Measurements from ENCODE around the gene SPPL2C. TPM values are rescaled to one million over a fixed set of nuclear protein-coding genes. Genes with fewer than 3 reads are reported as not detected.
"Not testable (repeated sequence)": the region's sequence is repeated elsewhere in the genome, so short reads cannot be mapped to it uniquely, and the experiment has no call there.

SPPL2C gene
- total RNA-seq, 2 donors from 2014 or later, result 1.5 TPM; not detected in 1

DNA sequence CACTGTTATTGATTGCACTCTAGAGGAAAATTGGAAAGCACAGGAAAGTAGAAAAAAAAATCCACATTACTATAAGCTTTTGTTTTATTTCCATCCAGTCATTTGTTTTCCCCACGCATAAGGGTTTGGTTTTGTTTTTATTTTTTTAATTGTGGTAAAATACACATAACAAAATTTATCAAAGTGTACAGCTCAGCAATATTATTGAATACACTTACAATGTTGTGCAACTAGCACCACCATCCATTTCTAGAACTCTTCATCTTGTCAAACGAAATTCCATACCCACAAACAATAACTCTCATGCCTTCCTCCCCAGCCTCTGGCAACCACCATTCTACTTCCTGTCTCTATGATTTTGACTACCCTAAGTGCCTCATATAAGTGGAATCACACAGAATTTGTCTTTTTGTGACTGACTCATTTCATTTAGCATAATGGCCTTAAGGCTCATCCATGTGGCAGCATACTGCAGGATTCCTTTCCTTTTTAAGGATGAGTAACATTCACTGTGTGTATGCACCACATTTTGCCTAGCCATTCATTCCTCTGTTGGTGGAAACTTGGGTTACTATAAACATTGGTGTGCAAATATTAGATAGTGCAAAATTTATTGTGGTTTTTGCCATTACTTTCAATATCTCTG is 11.1 kb downstream of the SPPL2C start:
- H3K27ac ChIP-seq, result no peak overlapping the region
- H3K4me3 ChIP-seq, result no peak overlapping the region
- no peaks in the 10 kb centered on the region for H3K27me3 ChIP-seq (replicated peaks; ENCODE audit: insufficient read depth)
- intact Hi-C loops (cut with DNase I), result no loop called here
- no peaks in the 10 kb centered on the region for H3K9me3 ChIP-seq
- no peaks in the 10 kb centered on the region for H3K36me3 ChIP-seq
- WGBS, result 69% methylated on average over 2 of the region's 2 CpGs
- TF ChIP-seq, protein P1, sequence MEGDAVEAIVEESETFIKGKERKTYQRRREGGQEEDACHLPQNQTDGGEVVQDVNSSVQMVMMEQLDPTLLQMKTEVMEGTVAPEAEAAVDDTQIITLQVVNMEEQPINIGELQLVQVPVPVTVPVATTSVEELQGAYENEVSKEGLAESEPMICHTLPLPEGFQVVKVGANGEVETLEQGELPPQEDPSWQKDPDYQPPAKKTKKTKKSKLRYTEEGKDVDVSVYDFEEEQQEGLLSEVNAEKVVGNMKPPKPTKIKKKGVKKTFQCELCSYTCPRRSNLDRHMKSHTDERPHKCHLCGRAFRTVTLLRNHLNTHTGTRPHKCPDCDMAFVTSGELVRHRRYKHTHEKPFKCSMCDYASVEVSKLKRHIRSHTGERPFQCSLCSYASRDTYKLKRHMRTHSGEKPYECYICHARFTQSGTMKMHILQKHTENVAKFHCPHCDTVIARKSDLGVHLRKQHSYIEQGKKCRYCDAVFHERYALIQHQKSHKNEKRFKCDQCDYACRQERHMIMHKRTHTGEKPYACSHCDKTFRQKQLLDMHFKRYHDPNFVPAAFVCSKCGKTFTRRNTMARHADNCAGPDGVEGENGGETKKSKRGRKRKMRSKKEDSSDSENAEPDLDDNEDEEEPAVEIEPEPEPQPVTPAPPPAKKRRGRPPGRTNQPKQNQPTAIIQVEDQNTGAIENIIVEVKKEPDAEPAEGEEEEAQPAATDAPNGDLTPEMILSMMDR (IDR thresholded peaks at IDR 0.05), result no peak
- TF ChIP-seq POLR2AphosphoS5 (IDR thresholded peaks at IDR 0.05), result no peak
- TF ChIP-seq POLR2A (IDR thresholded peaks at IDR 0.05), result no peak
- DNase-seq (ENCODE audit: low spot score), result no peak
- H3K4me1 ChIP-seq (replicated peaks), result no peaks in the 10 kb centered on the region

DNA sequence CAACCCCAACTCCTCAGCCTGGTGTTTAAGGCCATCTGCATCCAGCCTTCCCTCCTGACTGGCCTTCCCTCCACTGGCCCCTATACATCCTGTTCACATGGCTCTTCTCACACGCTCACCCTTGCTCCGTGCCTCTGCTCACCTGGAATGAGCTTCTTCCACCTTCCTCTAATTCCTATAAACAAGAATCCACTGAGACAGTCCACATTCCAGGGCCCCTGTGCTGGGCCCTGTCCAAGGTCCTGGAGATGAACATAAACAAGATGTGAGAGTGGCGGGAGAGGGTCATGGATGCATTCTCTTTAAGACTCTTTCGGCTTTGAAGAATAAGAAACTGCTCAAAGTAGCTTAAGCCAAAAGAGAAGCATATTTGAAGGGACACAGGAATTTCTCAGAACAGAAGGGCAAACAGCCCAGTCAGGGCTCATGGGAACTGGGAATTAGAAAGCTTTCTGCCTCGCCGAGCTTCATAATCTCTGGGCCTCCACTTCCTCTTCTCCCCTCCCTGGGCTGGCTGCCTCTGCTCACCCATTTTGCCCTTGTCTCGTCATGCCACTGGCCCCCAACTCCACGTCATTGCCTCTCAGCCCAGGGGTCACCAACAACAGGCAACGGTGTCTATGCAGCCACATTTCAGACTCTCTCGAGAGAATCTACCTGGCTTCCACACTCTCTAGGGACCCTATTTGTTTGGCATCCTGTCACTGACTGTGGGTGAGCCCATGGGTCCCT is 13.5 kb downstream of the SPPL2C start:
- no peaks in the 10 kb centered on the region for H3K27me3 ChIP-seq (replicated peaks; ENCODE audit: insufficient read depth)
- no peak overlapping the region for H3K4me3 ChIP-seq
- no peak for TF ChIP-seq POLR2A (IDR thresholded peaks at IDR 0.05)
- H3K9me3 ChIP-seq, result no peaks in the 10 kb centered on the region
- intact Hi-C loops (cut with DNase I), result no loop called here
- H3K4me1 ChIP-seq (replicated peaks), result no peaks in the 10 kb centered on the region
- H3K36me3 ChIP-seq, result no peaks in the 10 kb centered on the region
- DNase-seq (ENCODE audit: low spot score), result no peak
- WGBS, result 38% methylated on average over 10 of the region's 10 CpGs
- no peak overlapping the region for H3K27ac ChIP-seq

DNA sequence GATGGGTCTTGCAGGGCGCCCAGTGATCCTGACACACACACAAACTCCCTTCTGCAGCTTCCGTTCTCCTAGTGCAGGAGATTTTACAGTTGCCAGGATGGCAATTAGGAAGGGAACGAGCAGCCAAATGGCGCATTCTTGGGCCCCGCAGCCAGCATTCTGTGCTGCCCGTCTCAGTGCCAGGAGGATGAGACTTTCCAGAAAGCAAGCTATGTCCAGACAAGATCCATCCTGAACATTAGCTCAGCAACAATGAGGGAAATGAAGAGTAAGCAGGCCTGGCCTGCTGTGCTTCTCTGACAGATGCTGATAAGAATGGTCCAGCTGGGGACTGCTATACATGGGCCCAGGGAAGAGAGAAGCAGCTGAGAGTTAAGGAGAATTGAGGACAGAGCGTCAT is 16.5 kb downstream of the SPPL2C start:
- peaks cover 3% of the 10 kb centered on the region for H3K27me3 ChIP-seq (replicated peaks; ENCODE audit: insufficient read depth)
- TF ChIP-seq POLR2AphosphoS5 (IDR thresholded peaks at IDR 0.05), result no peak
- TF ChIP-seq, protein P1 (IDR thresholded peaks at IDR 0.05), result no peak
- TF ChIP-seq POLR2A (IDR thresholded peaks at IDR 0.05), result no peak
- DNase-seq (ENCODE audit: low spot score), result no peak
- H3K36me3 ChIP-seq, result no peaks in the 10 kb centered on the region
- 72% methylated on average over 7 of the region's 7 CpGs for WGBS
- no peaks in the 10 kb centered on the region for H3K9me3 ChIP-seq
- no peak overlapping the region for H3K27ac ChIP-seq
- no peak overlapping the region for H3K4me3 ChIP-seq
- H3K4me1 ChIP-seq (replicated peaks), result no peaks in the 10 kb centered on the region
- intact Hi-C loops (cut with DNase I), result no loop called here

DNA sequence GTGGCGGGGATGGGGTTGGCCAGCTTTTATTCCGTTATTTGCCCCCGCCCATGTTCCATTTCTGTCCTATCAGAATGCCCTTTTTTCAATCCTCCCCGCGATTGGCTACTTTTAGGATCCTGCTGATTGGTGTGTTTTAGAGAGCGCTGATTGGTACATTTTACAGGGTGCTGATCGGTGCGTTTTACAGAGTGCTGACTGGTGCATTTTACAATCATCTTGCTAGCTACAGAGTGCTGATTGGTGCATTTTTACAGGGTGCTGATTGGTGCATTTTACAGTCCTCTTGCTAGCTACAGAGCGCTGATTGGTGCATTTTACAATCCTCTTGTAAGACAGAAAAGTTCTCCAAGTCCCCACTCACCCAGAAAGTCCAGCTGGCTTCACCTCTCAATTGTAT is 17.4 kb downstream of the SPPL2C start:
- DNase-seq (ENCODE audit: low spot score); H3K4me3 ChIP-seq; H3K4me1 ChIP-seq (replicated peaks); H3K9me3 ChIP-seq; H3K27ac ChIP-seq; intact Hi-C loops (cut with DNase I); H3K36me3 ChIP-seq; H3K27me3 ChIP-seq (replicated peaks; ENCODE audit: insufficient read depth): not testable (repeated sequence)
- 91% methylated on average over 9 of the region's 9 CpGs for WGBS

DNA sequence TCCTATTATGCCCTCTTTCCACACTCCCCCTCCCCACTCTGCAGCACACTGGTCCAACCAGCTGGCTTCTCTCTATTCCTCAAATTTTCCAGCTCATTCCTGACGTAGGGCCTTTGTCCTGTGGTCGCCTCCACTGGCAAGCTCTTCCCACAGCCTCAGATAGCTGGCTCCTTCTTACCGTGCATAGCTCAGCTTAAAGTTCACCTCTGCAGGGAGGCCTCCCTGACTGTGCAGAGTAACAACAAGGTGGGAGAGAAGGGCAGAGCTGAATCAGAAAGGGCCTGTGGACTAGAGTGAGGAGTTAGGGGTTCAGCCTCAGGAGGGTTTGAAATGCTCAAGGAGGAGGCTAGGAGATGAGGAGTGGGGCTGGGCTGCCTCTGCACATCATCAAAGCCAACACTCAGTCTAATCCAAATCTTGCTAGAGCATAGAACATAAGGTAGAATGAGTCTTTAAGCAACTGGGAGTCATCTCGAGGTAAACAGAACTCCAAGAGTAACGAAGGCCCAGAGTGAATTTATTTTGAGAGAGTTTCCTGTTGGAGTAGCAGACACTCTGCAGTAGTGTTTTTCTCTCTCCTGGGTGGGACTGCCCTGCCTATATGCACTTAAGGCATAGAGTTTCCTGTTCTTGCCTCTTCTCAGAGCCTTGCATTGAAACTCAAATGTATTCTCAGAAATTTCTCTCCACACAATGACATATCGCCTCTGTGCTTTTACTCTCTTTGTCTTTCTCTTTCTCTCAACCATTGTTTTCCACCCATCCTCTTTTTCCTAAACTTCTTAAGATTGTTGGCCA is 19.4 kb downstream of the SPPL2C start:
- no peaks in the 10 kb centered on the region for H3K36me3 ChIP-seq
- 55% methylated on average over 6 of the region's 6 CpGs for WGBS
- no peaks in the 10 kb centered on the region for H3K4me1 ChIP-seq (replicated peaks)
- H3K4me3 ChIP-seq, result no peak overlapping the region
- intact Hi-C loops (cut with DNase I), result no loop called here
- no peak for DNase-seq (ENCODE audit: low spot score)
- no peak overlapping the region for H3K27ac ChIP-seq
- H3K27me3 ChIP-seq (replicated peaks; ENCODE audit: insufficient read depth), result peaks cover 3% of the 10 kb centered on the region
- TF ChIP-seq, protein P1 (IDR thresholded peaks at IDR 0.05), result no peak
- no peaks in the 10 kb centered on the region for H3K9me3 ChIP-seq

All from prostate gland (tissue), 2 donors.